GM20000 (cell line): ENCODE results near the gene MAP3K13.

ENCODE experiments used
- DNase-seq: peaks from one replicate; pipeline ENCODE4 v3.0.0; 2012; ENCODE audit warnings: low spot score
- CTCF ChIP-seq: IDR thresholded peaks from 2 replicates; pipeline ENCODE4 v1.5.1; 2012; ENCODE audit warnings: mild to moderate bottlenecking, control low read depth; ENCODE audit errors: extremely low read depth, missing control alignments

MAP3K13 gene

GRCh38 chr3:185532901-185533300 is 170.0 kb downstream of the MAP3K13 start:
- TF ChIP-seq CTCF: no peak
- DNase-seq: no peak

GRCh38 chr3:185534511-185534910 is 171.6 kb downstream of the MAP3K13 start:
- DNase-seq: no peak

GRCh38 chr3:185537369-185537970 is 174.5 kb downstream of the MAP3K13 start:
- TF ChIP-seq CTCF: no peak
- peak; percentile 81 for DNase-seq

More at GRCh38 chr3:185534511-185534910, 171.6 kb downstream of the MAP3K13 start:
- no peak for TF ChIP-seq CTCF
